Activated T-helper 1 cell treated with anti-CD3 and anti-CD28 coated beads, Interleukin-12 subunit alpha, Interleukin-12 subunit beta, Interleukin-2, Interleukin-4 antibody, amounts not matched to agents 30 ng/mL and 10 ng/mL and 1 ng/mL, durations not matched to agents 14 hours and 24 hours and 36 hours (primary cell): ENCODE data around the gene RPRD1B. TPM values are rescaled to one million over a fixed set of nuclear protein-coding genes. Genes with fewer than 3 reads are reported as not detected.

Experiments
- DNase-seq: peaks from one replicate; pipeline ENCODE4 v3.0.0; 2021; ENCODE audit warnings: low spot score
- H3K27ac Mint-ChIP-seq: one replicate; pipeline ENCODE4 v1.8.0; 2021; ENCODE audit warnings: mild to moderate bottlenecking, mixed read lengths
- H3K27me3 Mint-ChIP-seq: one replicate; pipeline ENCODE4 v1.8.0; 2022; ENCODE audit warnings: mild to moderate bottlenecking, moderate library complexity, mixed read lengths; ENCODE audit not compliant: insufficient read depth
- H3K36me3 Mint-ChIP-seq: one replicate; pipeline ENCODE4 v1.8.0; 2021; ENCODE audit warnings: low read depth, mixed read lengths
- H3K4me1 Mint-ChIP-seq: one replicate; pipeline ENCODE4 v1.8.0; 2021; ENCODE audit warnings: low read depth, mixed read lengths
- H3K4me3 Mint-ChIP-seq: one replicate; pipeline ENCODE4 v1.8.0; 2021; ENCODE audit warnings: mild to moderate bottlenecking, moderate library complexity, mixed read lengths
- H3K9me3 Mint-ChIP-seq: one replicate; pipeline ENCODE4 v1.8.0; 2021; ENCODE audit warnings: mixed read lengths
- intact Hi-C: fragments of 100-400 bp; cut with micrococcal nuclease; formaldehyde crosslinking; loops from one replicate; pipeline ENCODE4 v1.15.1; 2024
- total RNA-seq: library from RNA; stranded (reverse); gene quantifications from 2 replicates; pipeline ENCODE4 v1.2.3, GENCODE V29; 2022

The RPRD1B gene
- total RNA-seq, 1 donor from 2014 or later, result 48.8 TPM

- no peaks in the 10 kb centered on the region for H3K9me3 Mint-ChIP-seq
- peaks cover 9% of the 10 kb centered on the region for H3K4me1 Mint-ChIP-seq
- no peak for DNase-seq
- intact Hi-C loops, result no loop called here
- H3K4me3 Mint-ChIP-seq, result no peak overlapping the region
- no peaks in the 10 kb centered on the region for H3K27me3 Mint-ChIP-seq
- H3K27ac Mint-ChIP-seq, result no peak overlapping the region
- peaks cover 1% of the 10 kb centered on the region for H3K36me3 Mint-ChIP-seq
These were observed 95.8 kb downstream of the RPRD1B start for GRCh38 chr20:38129248-38129865.

- H3K27me3 Mint-ChIP-seq, result no peaks in the 10 kb centered on the region
- H3K36me3 Mint-ChIP-seq, result peaks cover 1% of the 10 kb centered on the region
- no peak overlapping the region for H3K4me3 Mint-ChIP-seq
- H3K4me1 Mint-ChIP-seq, result peaks cover 16% of the 10 kb centered on the region
- no peak overlapping the region for H3K27ac Mint-ChIP-seq
- intact Hi-C loops, result no loop called here
- no peaks in the 10 kb centered on the region for H3K9me3 Mint-ChIP-seq
- DNase-seq, result no peak
These were observed 96.5 kb downstream of the RPRD1B start for GRCh38 chr20:38129893-38130609.

GRCh38 chr20:38130687-38131587, 97.4 kb downstream of the RPRD1B start:
- no peak overlapping the region for H3K27ac Mint-ChIP-seq
- H3K4me1 Mint-ChIP-seq, result peaks cover 21% of the 10 kb centered on the region
- H3K27me3 Mint-ChIP-seq, result no peaks in the 10 kb centered on the region
- DNase-seq, result no peak
- peaks cover 1% of the 10 kb centered on the region for H3K36me3 Mint-ChIP-seq
- no peak overlapping the region for H3K4me3 Mint-ChIP-seq
- no peaks in the 10 kb centered on the region for H3K9me3 Mint-ChIP-seq
- intact Hi-C loops, result no loop called here

GRCh38 chr20:38131588-38132121, 98.1 kb downstream of the RPRD1B start:
- no peak for DNase-seq
- H3K4me3 Mint-ChIP-seq, result no peak overlapping the region
- H3K9me3 Mint-ChIP-seq, result no peaks in the 10 kb centered on the region
- no peak overlapping the region for H3K27ac Mint-ChIP-seq
- intact Hi-C loops, result no loop called here
- peaks cover 21% of the 10 kb centered on the region for H3K4me1 Mint-ChIP-seq
- peaks cover 1% of the 10 kb centered on the region for H3K36me3 Mint-ChIP-seq
- no peaks in the 10 kb centered on the region for H3K27me3 Mint-ChIP-seq

- Mint-ChIP-seq H3K36me3 (peaks cover 1% of the 10 kb centered on the region), H3K27me3 (no peaks in the 10 kb centered on the region), H3K4me1 (peaks cover 21% of the 10 kb centered on the region), H3K4me3 (no peak overlapping the region), H3K9me3 (no peaks in the 10 kb centered on the region), H3K27ac (no peak overlapping the region)
- DNase-seq, result no peak
- intact Hi-C loops, result no loop called here
These were observed 98.8 kb downstream of the RPRD1B start for GRCh38 chr20:38132156-38132909.

- no peak overlapping the region for H3K27ac Mint-ChIP-seq
- DNase-seq, result no peak
- H3K4me3 Mint-ChIP-seq, result no peak overlapping the region
- H3K4me1 Mint-ChIP-seq, result peaks cover 21% of the 10 kb centered on the region
- H3K27me3 Mint-ChIP-seq, result no peaks in the 10 kb centered on the region
- peaks cover 1% of the 10 kb centered on the region for H3K36me3 Mint-ChIP-seq
- H3K9me3 Mint-ChIP-seq, result no peaks in the 10 kb centered on the region
- intact Hi-C loops, result no loop called here
These were observed 99.5 kb downstream of the RPRD1B start for GRCh38 chr20:38132910-38133501.

GRCh38 chr20:38133680-38134426, 100.3 kb downstream of the RPRD1B start:
- peak overlapping the region; percentile 27 for H3K27ac Mint-ChIP-seq
- peaks cover 2% of the 10 kb centered on the region for H3K27me3 Mint-ChIP-seq
- H3K4me1 Mint-ChIP-seq, result peaks cover 21% of the 10 kb centered on the region
- H3K9me3 Mint-ChIP-seq, result no peaks in the 10 kb centered on the region
- no peak for DNase-seq
- H3K36me3 Mint-ChIP-seq, result peaks cover 1% of the 10 kb centered on the region
- intact Hi-C loops, result no loop called here
- no peak overlapping the region for H3K4me3 Mint-ChIP-seq

- Mint-ChIP-seq H3K27ac (peak overlapping the region; percentile 27), H3K36me3 (peaks cover 1% of the 10 kb centered on the region), H3K4me3 (no peak overlapping the region), H3K27me3 (peaks cover 2% of the 10 kb centered on the region), H3K9me3 (no peaks in the 10 kb centered on the region), H3K4me1 (peaks cover 21% of the 10 kb centered on the region)
- intact Hi-C loops, result no loop called here
- DNase-seq, result peak; percentile 20
These were observed 101.1 kb downstream of the RPRD1B start for GRCh38 chr20:38134427-38135270.

- Mint-ChIP-seq H3K4me1 (peaks cover 21% of the 10 kb centered on the region), H3K4me3 (no peak overlapping the region), H3K9me3 (no peaks in the 10 kb centered on the region), H3K27ac (no peak overlapping the region), H3K36me3 (peaks cover 1% of the 10 kb centered on the region), H3K27me3 (peaks cover 2% of the 10 kb centered on the region)
- intact Hi-C loops, result no loop called here
- DNase-seq, result no peak
These were observed 101.7 kb downstream of the RPRD1B start for GRCh38 chr20:38135271-38135650.

GRCh38 chr20:38135651-38136420, 102.3 kb downstream of the RPRD1B start:
- peaks cover 1% of the 10 kb centered on the region for H3K36me3 Mint-ChIP-seq
- H3K4me3 Mint-ChIP-seq, result no peak overlapping the region
- H3K9me3 Mint-ChIP-seq, result no peaks in the 10 kb centered on the region
- H3K4me1 Mint-ChIP-seq, result peaks cover 21% of the 10 kb centered on the region
- peaks cover 2% of the 10 kb centered on the region for H3K27me3 Mint-ChIP-seq
- no peak for DNase-seq
- no peak overlapping the region for H3K27ac Mint-ChIP-seq
- intact Hi-C loops, result no loop called here
